PC-9 (cell line): ENCODE data around the gene CHRDL1.

ENCODE experiments used
- CTCF ChIP-seq: fragments of 200-600 bp; sonication (generic); conservative IDR thresholded peaks from 2 replicates; pipeline ENCODE4 v1.6.1; 2017; ENCODE audit warnings: mixed run types, antibody characterized with exemption, mild to moderate bottlenecking, moderate library complexity
- EZH2 ChIP-seq: fragments of 200-600 bp; sonication (generic); IDR thresholded peaks from 2 replicates; pipeline ENCODE4 v1.8.0; 2017; ENCODE audit warnings: antibody characterized with exemption, low read depth

GRCh38 chrX:110794601-110795000, 1.0 kb downstream of the CHRDL1 start:
- TF ChIP-seq CTCF (no peak), EZH2 (no peak)
